Esophagus mucosa (tissue), 1 donor: ENCODE data around the gene C2orf78. TPM values are rescaled to one million over a fixed set of nuclear protein-coding genes. Genes with fewer than 3 reads are reported as not detected.
"Not testable (repeated sequence)": the region's sequence is repeated elsewhere in the genome, so short reads cannot be mapped to it uniquely, and the experiment has no call there.

Experiments used
- ATAC-seq: fragments of 200-7000 bp; cut with Tn5 transposase; one replicate; pipeline ENCODE4 v1.9.1; 2020
- total RNA-seq: library from RNA; stranded (reverse); gene quantifications from one replicate; pipeline ENCODE4 v1.2.4, GENCODE V29; 2023
- donor health status: DM: yes; HTN: yes; CAD: no.

The C2orf78 gene, protein sequence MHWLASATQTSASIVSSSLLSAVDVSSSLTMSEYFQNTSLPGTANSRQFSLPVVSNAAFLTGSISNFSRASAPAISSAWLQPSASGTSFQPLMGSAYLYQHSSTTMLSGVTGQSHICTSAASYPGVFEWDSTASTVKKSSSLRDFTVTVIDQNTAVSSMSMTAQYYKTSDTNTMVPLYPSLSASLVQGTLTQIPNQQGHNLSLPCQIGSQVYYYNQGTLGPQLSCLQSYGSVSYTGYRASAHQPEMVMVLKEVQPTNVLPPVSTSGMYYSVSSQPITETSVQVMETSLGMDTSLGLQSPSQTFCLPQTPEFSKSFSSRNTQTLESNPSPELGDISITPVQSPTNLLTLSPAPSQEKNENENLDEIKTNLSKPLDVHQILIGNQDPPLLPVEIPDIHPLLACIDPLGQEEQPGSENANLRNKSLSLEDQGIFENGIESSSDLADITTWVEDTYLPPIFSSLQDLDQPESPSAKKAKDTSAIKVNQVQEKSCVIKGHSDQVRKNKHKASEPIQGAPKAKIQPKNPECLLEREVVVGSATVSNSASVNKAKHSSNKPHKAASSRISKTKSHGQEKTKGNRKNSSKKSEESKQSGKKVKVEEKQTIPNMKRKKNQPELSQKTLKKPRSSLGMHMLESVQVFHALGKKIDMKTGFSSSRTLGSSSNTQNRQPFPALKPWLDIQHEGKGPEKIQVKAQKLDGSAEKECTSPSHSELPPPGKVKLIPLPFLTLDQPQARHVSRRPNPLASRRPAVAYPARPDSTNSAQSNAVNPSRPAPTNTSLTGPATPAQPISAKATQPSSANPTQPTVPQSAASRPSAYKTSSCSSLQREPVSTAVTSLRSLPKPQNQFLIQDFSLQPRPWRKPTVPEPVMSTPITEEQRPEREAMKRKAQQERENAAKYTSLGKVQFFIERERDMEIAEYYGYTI
- not detected for total RNA-seq

DNA sequence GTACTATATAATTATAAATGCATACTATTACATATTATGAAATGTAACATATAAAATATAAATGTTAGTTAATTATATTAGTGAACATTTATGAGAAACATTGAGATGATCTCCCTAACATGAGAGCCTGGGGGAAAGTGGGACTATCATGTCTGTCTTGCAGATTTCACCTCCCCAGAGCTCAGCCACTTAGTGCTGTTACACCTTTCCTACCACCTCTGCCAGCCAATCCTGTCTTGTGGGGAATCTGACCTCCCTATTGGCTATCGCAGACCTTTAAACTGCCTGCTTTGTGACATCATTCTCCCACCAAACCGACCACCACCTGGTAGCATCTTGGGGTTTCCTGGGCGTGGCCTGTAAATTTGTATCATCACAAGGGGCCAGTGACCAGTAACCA lies at the start of gene C2orf78:
Gene C2orf78, plus strand, starts transcription at position 301 of the 400 bp plus-strand sequence. CDS start 127 bp downstream, outside the sequence.
- ATAC-seq, result not testable (repeated sequence)

DNA sequence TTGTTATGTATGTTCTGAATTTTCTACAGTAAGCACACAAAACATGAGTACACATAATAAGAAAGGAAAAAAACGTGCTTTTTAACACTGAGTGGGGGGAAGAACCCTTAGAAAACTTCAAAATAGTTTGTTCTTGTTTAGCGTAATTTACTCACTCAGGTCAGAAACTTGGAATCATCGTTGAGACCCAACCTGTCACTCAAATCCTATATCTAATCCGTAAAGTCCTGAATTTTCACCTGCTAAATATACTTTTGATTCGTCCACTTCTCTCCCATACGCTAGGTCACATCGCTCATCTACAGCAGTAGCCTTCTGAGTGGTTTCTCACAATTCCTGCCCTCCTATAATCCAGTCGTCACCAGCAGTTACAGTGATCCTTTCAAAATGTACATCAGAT lies 47.6 kb upstream of the C2orf78 start:
- ATAC-seq, result no peak

DNA sequence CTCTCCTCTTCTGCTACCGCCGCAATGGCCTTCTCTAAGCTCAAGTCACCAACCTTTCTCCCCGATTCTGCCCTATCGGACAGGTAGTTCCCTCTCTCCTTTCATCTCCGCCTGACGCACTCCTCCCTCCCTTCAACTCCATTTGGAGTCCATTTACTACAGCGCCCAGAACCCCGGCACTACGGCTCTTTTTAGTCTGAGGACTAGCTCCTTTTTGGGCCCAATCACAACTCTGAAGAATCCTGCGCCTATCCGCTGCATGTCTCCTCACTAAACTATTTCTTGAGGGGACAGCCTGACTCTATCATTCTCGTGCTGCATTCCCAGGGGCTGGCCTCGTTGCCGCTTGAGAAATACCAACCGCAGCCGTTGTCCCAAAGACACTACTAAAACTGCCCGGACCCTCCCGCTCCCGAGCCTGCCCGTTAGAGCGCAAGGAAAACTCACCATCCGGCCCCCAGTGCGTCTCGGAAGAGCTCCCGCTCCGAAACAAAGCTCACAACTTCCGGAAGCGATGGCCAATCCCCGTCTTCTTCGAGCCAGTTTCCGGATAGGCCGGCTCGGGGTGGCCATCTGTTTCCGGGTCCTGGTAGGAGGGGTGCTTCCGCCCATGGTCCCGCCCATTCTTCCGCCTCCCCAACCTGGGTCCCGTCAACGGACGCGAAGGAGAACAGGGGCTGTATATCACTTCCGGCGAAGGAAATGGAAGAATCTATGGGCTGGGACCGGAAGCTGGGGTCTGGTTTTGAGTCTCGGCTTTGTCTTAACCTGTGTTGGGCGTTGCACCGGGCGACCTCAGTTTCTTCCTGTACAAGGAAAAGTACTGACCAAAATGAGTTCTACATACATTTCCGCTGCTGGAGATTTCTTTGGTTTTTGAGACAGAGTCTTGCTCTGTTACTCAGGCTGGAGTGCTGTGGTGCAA lies 46.9 kb upstream of the C2orf78 start, which contains the start of gene TPRKB:
Gene TPRKB, minus strand, starts transcription at position 491 of the 925 bp plus-strand sequence. CDS start 2,776 bp downstream, outside the sequence.
- peak; percentile 99 for ATAC-seq

DNA sequence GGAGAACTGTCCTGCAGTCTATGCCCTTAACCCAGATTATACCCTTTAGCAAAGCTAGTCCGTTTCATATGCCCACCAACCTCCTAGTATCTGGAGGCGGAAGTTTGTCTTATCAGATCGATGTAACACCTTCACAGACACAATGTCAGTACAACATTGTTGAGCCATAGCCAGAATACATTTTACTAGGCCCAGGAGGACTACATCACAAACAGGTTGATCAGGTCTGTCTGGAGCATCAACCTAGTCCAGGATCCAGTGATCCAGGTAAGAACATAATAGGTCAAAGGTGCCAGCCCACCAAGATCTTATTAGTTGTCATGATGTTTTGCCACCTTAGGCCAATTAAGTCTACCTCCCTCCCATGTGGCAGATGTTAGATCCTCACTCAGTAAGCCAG lies 44.9 kb upstream of the C2orf78 start:
- peak; percentile 39 for ATAC-seq

DNA sequence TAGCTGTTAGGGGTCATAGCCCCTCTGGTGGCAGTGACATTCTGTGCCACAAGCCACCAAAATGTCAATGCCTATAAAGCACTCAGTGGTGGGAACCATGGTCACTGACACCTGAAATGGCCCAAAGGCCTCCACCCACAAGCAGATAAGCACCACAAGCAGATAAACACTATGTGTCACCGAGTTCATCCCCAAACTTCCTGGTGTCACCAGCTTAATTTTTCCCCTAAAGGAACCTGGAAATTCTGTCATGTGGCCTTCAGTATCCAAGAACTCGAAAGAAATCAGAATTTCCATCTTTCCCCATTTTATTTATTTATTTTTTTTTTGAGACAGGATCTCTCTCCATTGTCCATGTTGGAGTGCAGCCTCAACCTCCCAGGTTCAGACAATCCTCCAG lies 43.2 kb upstream of the C2orf78 start:
- ATAC-seq, result no peak

DNA sequence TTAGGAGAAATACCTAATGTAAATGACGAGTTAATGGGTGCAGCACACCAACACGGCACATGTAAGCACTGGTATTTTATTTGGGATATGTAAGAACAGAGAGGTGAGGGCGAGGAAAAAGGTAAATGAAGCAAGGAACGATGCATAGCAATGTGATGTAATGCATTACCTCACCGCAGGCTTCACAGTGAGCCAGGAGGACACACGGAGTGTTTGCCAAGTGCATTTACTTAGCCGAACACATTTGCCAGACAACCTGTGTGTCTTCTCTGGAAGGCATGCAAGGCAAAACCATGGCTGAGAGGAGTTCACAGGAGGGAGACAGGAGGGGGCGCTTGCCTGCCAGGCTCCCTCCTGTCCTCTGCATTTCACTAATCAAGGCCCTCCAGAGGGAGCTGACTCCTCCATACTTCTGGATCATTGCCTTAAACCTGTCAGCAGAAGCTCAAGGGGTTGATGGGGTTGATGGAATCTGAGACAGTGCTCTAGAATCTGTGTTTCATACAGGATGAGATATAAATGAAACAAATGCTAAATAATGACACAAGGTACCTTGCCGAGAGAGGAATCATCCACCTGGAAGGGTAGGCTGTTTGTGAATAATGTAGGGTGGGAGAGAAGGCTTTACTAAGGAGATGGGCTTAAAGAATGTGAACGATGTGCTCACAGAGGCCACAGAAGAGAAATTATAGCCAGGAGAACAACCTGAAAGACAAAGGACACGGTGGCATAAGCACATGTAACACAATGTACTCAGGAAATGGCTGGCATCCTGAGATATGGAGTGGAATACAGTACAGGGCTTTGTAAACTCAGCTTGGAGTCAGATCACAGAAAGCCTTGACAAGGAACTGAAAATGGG lies 37.7 kb upstream of the C2orf78 start:
- ATAC-seq, result no peak

DNA sequence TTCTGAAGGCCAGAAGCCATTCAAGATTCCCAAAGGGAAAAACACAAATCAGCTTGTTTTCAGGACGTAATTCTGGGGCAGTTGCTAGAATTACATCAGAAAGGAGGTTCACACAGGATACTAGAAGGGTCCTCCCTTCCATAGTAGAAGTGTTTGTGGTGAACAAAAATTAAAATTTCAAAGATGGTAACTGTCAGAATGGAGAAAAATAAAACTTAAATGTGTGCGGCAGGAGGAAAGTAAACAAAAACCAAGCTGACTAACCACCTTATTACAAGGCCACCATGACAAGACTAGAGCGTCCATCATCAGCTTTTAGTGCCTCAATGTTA lies 37.1 kb upstream of the C2orf78 start:
- ATAC-seq, result no peak

DNA sequence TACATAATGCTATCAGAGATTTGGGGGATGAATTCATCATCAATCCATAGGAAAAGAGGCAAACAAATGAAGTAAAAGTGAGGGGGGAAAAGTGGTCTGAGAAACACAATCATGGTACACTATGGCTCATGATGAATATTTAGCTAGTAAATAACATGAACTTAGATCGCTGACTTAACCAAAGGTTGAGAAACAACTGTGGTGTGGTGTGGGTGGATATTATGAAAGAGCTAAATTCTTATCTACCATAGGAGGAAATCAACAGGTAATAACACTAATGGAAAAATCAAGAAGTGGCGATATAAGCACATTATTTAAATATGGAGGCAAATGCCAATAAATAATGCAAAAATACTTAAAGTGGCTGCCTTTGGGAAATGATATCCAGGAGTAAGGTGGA lies 34.7 kb upstream of the C2orf78 start:
- ATAC-seq, result no peak

DNA sequence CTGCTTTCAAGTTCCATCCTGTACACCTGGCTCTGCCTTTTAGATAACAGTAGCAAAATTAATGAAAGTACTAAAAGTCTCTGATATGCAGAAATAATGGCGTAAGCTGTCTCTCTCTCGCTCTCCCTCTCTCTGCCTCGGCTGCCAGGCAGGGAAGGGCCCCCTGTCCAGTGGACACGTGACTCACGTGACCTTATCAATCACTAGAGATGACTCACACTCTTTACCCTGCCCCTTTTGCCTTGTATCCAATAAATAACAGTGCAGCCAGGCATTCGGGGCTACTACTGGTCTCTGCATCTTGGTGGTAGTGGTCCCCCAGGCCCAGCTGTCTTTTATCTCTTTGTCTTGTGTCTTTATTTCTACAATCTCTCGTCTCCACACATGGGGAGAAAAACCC lies 29.7 kb upstream of the C2orf78 start:
- ATAC-seq, result not testable (repeated sequence)

DNA sequence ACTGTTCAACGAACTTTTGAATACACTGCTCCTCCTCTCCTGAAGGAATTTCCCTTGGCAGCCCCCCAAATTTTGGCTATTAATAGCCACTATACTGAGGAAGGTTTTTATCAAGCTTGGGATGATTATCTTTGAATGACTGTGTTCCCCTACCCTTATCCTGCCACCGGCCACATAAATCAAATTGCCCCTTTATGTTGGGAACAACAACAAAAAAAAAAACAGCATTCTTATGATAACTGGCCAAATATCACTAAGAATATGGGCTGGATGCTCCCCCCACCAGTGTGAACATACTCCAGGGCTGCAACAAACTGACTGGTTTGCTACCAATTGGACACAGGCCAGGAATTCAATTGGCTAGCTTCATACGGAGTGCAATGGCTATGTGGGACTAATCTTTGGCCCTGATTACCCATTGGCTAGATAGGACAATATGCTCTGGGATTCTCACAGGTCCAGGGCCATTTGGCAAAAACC lies 24.7 kb upstream of the C2orf78 start:
- no peak for ATAC-seq

DNA sequence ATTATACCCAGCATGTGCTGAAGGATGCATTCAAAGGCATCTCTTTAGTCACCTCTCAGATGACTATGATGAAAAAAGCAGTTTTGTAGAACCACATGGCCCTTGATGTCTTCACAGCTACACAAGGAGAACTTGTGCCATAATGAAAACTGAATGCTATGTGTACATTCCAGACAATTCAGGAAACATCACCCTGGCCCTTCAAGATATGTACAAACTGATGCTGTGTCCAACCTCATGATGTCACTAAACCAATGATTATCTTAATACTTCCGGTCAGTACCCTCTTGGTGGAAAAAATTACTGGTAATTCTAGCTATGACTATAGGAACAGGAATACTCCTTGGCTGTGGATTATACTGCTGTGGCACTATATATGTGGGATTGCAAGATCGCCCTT lies 24.1 kb upstream of the C2orf78 start:
- ATAC-seq, result no peak

DNA sequence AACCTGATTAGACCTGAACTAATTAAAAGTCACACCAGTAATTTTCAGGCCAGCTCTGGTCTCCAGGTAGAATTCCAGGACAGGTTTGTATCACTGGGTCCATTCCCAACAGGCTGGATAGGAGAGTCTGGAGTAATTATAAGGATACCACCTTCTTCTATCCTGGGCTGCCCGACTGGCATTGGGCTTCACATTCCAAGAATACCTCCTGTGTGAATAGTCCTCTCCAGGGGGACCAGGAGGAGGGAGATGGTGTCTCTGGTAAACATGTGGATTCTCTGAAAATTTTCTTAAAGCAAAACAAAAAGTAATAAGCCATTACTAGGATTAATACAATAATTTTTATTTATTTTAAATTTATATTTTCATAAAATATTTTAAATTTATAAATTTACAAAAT lies 21.4 kb upstream of the C2orf78 start:
- ATAC-seq, result no peak

DNA sequence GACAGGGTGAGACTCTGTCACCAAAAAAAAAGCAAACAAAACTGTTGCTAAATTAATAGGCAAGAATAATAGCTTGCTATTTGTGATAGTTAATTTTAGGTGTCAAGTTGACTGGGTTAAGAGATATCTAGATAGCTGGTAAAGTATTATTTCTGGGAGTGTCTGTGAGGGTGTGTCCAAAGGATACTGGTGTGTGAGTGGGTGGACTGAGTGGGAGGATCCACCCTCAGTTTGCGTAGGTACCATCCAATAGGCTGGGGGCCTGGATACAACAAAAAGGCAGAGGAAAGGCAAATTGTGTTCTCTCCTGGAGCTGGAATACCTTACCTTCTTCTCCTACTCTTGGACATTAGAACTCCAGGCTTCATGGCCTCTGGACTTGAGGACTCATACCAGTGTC lies 19.0 kb upstream of the C2orf78 start:
- no peak for ATAC-seq

DNA sequence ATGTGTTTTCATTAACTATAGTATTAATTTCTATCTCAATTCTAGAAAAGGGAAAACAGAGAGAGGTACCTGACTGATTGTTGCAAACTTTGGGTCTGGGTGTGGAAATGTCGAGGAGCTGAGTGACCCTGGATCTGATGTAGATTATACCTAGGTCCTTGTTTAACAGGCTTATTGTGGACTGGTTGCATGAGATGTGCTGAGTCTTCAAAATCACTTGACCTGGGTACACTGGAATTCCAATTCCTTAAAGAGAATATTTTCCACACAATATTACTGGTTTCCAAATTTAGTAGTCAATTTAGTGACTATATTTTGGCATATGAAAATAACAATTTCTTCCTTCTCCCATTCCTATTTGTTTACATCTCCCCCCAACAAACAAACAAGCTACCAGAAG lies 17.6 kb upstream of the C2orf78 start:
- ATAC-seq, result no peak

DNA sequence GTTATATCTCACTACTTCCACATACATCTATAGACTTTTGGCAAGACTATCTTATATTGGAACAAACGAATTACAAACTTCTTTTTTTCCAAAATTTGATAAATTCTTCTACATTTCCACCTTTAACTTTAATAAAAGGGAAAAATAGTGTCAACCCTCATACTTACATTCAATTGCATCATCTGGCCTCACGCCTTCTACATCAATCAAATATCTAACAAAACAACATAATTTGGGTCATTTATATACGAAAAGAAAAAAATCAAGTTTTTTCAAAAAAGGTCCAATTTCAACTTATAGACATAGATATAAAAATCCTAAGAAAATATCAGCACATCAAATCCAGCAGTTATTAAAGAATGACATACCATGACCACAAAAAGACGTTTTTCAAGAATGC lies 17.0 kb upstream of the C2orf78 start:
- ATAC-seq, result no peak

DNA sequence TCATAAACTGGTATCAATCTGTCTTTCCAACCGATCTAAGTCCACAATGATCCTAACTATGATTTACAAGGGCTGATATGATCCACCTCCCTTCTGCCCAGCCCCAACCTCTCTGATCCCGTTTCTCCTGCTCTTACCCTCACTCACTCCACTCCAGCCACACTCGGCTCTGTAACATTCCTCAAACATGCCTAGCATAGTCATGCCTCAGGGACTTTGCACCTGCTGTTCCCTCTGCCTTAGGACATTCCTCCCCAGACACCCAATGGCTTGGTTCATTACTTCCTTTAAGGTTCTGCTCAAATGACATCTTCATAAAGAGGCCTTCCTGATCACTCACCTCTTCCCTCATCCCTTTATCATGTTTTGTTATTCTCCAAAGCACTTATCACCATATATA lies 13.3 kb upstream of the C2orf78 start:
- ATAC-seq, result no peak

DNA sequence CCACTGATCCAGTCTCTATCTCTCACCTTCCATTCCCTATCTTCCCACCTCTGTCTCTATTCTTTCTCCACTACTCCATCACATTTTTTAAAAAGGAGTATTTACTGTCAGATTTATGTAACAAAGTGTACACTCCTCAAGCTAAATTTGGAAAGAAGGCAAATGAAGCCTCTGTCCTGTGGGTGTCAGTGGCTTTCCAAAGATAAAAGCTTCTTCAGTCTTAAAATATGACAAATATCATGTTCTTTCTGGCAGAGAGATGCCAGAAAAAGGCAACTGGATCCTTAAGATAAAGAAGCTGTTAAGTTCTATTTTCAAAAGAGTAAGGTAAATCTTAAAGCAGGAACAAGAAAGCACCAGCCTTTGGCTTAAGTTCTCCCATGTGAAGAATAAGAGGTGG lies 11.2 kb upstream of the C2orf78 start:
- no peak for ATAC-seq

DNA sequence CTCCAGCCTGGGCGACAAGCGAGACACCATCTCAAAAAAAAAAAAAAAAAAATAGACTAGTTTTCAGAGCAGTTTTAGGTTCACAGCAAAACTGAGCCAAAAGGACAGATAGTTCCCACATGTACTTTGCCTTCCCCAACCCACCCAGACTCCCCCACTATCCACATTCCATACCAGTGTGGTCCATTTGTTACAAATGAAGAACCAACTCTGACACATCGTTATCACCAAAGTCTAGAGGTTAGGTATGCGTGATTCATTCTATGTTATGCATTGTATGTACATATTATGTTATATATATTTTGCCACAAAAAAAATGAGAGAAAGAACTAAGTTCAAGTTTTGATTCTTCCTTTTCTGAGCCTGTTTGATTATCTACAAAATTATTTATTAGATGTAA lies 7.6 kb upstream of the C2orf78 start:
- ATAC-seq, result no peak

DNA sequence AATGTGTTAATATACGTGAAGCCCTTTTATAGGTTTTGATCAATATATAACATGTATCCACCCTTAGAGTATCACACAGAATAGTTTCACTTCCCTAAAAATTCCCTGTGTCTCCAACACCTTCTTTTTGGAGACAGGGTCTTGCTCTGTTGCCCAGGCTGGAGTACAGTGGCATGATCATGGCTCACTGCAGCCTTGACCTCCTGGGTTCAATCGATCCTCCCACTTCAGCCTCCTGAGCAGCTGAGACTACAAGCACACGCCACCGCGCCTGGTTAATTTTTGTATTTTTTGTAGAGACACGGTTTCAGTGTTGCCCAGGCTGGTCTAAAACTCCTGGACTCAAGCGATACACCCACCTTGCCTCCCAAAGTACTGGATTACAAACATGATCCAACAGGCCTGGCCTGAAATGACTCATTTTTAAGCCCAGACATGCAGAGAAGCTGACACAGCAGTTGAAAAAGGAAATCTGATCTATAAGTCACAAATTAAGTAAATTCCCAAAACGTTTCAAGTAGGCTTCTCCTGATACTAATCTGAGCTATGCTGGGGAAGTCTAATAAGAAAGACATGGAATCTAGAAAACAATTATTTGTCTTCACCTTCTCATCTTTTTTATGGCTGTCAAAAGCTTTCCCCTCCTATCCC lies 7.0 kb upstream of the C2orf78 start:
- ATAC-seq, result peak; percentile 74

DNA sequence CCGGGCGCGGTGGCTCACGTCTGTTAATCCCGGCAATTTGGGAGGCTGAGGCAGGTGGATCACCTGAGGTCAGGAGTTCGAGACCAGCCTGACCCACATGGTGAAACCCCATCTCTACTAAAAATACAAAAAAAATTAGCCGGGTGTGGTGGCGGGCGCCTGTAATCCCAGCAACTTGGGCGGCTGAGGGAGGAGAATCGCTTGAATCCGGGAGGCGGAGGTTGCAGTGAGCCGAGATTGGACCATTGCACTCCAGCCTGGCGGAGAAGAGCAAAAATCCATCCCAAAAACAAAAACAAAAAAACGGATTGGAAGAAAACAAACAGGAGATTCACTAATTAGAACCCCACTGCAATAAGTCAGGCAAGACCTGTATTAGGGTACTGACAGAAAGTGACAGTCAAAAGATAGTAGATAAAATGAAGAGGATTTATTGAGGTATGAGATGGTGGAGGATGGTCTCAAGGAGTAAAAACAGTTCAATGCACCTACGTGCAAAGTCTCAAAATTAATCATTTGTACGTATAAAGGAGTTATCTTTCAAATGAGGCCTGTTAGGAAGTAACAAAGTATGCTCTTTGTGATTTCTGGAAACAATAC lies 5.0 kb upstream of the C2orf78 start:
- ATAC-seq, result not testable (repeated sequence)
